Activated CD8-positive, alpha-beta memory T cell treated with anti-CD3 and anti-CD28 coated beads for 48 hours (primary cell): Measurements from ENCODE around the gene NPC1L1.
A peak's percentile ranks its signal among the peaks of the same experiment; 100 is the strongest.
"Not testable (repeated sequence)": the region's sequence is repeated elsewhere in the genome, so short reads cannot be mapped to it uniquely, and the experiment has no call there.

Experiments
- DNase-seq, 3 experiments: peaks; one replicate each; pipeline ENCODE4 v3.0.0-alpha.2; 2020; ENCODE audit warnings: low read depth in 2 of 3, low spot score in 2 of 3

Gene NPC1L1

DNA sequence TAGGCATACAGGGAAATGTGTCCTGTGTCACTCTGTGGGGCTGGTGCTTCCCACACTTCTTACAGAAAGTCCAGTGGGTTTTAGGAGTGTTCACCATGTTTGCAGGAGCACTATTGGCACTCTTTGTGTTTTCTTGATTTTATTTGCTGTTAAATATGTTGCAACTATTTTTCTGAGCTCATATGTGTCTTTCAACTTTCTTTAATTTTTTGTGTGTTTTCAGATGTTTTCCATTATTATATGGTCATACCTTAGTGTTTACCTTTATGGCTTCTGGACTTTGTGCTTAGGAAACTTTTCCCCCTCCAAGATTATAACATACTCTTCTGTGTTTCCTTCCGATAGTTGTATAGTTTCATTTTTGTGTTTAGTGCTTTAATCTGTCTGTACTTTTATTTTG is 29.9 kb downstream of the NPC1L1 start:
- no peak for DNase-seq

GRCh38 chr7:44508328-44509030 is 32.7 kb downstream of the NPC1L1 start:
- DNase-seq, result no peak

DNA sequence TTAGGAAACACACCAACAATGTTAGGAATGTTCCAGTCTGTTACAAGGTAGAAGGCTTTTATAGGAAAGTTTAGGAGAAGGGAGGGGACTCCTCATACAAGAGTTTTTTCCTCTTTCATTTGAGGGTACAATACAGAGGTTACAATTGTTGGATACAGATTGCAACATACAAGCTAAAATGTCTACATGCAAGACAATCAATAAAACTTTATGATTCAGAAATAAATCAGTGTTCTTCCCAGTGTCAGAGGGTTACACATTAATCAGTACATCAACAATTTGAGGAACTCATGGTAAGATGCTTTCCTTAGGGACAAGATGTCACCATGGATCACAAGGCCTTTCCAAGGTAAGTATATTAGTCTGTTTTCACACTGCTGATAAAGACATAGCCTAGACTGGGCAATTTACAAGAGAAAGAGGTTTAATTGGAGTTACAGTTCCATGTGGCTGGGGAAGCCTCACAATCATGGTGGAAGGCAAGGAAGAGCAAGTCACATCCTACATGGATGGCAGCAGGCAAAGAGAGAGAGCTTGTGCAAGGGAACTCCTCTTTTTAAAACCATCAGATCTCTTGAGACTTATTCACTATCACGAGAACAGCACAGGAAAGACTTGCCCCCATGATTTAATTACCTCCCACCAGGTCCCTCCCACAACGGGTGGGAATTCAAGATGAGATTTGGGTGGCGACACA is 34.4 kb downstream of the NPC1L1 start:
- DNase-seq, result not testable (repeated sequence)

- no peak for DNase-seq
Measured at GRCh38 chr7:44505595-44505994, 35.5 kb downstream of the NPC1L1 start.

GRCh38 chr7:44498230-44498954 is 42.7 kb downstream of the NPC1L1 start:
- DNase-seq, result no peak

GRCh38 chr7:44497155-44498027 is 43.7 kb downstream of the NPC1L1 start:
- DNase-seq, result no peak

DNA sequence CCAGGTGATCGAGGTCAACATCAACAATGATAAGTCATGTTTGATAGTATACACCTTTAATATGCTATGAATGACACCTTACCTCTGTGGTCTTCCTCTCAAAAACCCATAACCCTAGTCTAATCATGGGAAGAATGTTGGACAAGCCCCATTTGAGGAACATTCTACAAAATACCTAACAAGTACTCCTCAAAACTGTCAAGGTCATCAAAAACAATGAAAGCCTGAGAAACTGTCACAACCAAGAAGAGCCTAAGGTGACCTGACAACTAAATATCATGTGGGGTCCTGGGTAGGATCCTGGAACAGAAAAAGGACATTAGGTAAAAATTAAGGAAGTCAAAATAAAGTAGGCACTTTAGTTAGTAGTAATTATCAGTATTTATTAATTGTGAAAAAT is 44.7 kb downstream of the NPC1L1 start:
- no peak for DNase-seq

DNA sequence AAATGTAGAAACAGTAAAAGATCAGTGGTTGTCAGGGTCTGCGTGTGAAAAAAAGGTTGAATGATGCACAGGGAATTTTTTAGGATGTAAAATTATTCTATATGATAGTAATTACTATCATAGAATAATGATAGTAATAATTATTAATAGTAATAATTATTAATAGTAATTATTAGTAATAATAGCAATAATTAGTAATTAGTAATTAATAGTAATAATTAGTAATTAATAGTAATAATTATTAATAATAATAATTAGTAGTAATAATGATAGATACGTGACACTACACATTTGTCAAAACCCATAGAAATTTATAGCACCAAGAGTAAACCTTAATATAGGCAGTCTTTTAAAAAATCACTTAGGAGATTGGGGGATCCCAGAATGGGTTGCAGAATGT is 46.2 kb downstream of the NPC1L1 start:
- no peak for DNase-seq

GRCh38 chr7:44491229-44491628 is 49.9 kb downstream of the NPC1L1 start:
- DNase-seq, result no peak

DNA sequence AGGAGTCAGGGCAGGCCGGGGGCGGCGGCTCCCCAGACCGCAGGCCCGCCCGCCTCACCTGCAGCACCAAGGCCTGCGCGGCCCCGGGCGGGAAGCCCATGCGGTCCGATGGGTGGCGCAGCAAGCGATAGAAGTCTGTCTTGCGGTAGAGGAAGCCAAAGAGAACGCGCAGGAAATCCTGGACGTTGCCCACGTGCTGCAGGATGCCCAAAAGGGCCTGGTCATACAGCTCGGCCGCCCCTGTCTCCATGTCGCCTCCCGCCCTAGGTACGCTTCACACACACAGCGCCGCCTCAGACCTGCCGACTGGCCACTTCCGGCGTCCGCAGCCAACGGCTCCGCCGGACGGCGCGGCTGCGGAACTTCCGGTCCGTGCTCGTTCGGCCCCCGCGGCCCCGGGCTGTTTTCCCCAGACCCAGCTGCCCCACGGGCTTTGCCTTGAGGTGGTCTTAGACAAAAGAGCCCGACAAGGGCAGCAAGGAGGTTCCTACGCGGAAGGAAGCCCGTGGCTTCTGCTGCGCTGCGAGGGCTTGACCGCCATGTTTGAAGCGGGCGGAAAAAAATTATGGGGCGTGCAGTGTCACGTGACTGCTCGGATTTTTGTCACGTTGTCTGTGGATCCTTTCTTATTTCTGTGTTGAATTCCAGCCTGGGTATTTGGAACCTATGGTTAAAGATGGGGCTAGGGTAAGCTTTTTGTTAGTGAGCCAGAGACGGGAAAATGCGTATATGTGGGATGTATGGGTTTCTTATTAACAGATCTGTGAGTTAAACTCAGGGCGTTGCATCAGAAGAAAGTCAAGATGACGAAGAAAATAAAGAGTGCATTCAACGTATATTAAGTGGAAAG is 50.6 kb downstream of the NPC1L1 start, which contains the start of gene NUDCD3:
NUDCD3 (minus strand) TSS at position 308 of the 850 bp plus-strand sequence; CDS start at position 250, 58 bp downstream.
- DNase-seq, result peak; percentile 59 to 64 (median 62)

DNA sequence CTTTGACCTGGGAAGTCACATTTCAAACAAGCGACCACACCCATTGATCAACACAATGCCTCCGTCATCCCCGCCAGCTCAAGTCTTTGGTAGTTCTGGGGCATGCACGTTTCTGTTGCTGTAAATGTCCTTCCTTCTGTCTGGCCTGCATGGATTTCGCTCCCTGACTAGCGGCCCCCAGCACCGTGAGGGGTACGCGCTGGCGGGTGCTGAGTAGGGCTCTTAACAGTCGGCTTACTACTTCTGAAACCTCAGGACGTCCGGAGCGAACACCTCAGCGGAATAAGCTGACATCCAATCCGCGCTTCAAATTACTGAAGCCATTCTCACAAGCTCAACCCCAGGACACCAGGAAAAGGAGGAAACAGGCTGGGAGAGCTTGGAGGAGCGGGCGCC is 51.2 kb downstream of the NPC1L1 start:
- peak in 1 of 3 experiments; percentile 5 for DNase-seq

GRCh38 chr7:44488955-44489354 is 52.2 kb downstream of the NPC1L1 start:
- DNase-seq, result no peak

DNA sequence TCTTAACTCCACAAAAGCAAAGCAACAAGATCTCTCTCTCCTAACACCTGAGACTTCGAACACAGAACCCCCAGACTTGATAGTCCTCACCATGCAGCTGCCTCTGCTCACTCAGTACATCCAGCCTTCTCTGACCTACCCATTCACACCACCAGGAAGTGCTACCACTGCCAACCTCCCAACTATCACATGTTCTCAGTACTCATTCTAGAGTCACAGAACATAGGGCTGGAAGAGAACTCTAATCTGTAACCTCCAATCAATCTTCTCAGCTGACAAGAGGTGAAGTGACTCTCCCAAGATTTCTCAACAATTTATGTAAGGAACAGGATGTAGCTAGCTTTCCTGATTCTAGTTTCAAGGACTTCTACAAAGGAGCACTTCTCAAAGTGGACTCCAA is 54.4 kb downstream of the NPC1L1 start:
- no peak for DNase-seq

DNA sequence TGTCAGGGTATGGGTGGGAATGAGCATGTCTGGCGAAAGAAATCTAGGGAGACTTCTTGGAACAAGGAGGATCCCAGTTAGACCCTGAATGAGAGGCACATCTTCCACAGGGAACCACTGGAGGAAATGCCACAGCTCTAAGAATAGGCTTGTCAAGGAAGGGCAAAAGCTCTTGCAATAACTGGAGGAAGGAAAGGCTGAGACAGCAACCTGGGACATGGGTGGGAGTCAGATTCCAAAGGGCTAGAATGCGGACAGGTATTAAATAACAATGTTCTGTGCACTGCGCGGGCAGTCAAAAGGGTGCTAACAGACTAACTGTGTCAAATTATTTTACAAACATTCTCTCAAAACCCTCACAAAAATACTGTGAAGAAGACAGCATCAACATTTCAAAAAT is 55.1 kb downstream of the NPC1L1 start:
- no peak for DNase-seq

DNA sequence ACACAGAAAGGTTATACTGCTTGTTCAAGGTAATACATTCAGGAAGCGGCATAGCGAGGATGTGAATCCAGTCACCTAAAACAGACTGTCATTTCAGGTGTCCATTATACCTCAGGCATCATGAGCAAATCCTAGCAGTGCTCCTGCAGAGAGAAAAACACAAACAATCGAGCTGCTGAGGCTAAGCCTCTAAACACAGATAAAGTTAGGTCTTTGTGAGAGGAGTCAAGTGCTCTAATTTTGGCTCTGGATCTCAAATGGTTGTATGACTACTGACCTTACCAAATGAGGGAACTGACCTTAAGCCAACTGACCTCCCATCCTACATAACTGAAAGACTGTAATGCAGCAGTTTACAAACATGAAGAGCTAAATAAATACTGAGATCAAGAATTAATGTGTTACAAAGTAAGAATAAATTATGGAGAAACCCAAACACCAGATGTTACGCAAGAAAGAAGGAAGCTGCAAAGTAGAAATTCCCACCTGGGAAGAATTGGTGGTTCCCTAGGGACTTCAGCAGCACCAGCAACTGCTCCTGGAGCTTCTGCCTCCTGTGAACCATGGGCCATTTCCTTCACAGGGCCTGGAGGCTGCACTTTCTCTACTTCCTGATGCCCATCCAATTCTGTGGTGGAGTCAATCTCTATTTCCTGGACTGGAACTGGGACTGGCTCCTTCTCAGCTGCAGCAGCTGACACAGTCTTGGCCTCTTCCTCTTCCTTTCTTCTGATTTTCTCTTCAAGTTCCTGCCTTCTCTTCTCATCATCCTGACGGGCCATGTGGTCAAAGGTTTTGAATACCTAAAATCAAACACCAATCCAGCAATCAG is 56.4 kb downstream of the NPC1L1 start:
- DNase-seq, result no peak

DNA sequence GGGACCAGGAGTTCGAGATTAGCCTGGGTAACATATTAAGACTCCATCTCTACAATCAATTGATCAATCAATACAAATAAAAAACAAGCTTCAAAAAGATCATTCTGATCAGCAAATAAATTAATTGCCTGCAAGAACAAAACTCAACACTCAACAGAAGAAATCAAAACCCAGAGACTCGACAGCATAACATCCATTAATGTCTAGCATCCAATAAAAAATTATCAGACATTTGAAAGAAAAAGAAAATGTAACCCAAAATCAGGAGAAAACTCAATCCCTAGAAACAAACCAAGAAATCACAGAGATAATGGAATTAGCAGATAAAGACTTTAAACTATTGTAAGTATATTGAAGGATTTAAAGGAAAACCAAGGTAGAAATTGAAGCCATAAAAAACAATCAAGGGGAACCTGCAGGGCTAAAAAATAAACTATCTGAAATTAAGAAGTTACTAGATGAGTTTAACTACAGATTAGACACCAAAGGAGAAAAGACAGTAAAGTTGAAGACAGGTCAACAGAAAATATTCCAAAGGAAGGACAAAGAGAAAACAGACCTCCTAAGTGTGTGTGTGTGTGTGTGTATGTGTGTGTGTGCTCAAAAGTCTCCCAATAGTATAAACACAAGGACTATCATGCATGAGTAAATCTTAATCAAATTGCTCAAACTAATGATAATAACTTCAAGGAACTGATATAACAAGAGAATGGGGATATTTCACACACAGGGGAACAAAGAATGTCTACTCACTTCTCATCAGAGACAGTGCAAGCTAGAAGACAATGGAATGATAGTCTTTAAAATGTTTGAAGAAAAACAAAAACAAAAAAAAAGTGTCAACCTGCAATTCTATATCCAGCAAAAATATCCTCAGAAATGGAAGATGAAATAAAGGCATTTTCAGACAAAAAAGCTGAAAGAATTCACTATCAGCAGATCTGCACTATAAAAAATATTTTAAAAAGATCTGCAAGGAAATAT is 58.3 kb downstream of the NPC1L1 start:
- no peak for DNase-seq

GRCh38 chr7:44477938-44478337 is 63.2 kb downstream of the NPC1L1 start:
- DNase-seq, result no peak
